Stimulated activated CD4-positive, alpha-beta T cell treated with anti-CD3 and anti-CD28 coated beads, Interleukin-2, amount 100 ng/mL, for 4 hours (primary cell): ENCODE results near the gene TTC28.

Source experiments
- DNase-seq: peaks from one replicate; pipeline ENCODE4 v3.0.0-alpha.2; 2020; ENCODE audit warnings: low read depth

The TTC28 gene

GRCh38 chr22:27986459-27986858 lies 693.2 kb downstream of the TTC28 start:
- no peak for DNase-seq

- DNase-seq, result no peak
These were observed 694.0 kb downstream of the TTC28 start for GRCh38 chr22:27985323-27986275.

- DNase-seq, result no peak
These were observed 694.9 kb downstream of the TTC28 start for GRCh38 chr22:27984723-27985122.

- no peak for DNase-seq
These were observed 695.5 kb downstream of the TTC28 start for GRCh38 chr22:27984001-27984695.

- no peak for DNase-seq
These were observed 696.3 kb downstream of the TTC28 start for GRCh38 chr22:27983361-27983791.

- DNase-seq, result no peak
These were observed 696.9 kb downstream of the TTC28 start for GRCh38 chr22:27982630-27983180.

DNA sequence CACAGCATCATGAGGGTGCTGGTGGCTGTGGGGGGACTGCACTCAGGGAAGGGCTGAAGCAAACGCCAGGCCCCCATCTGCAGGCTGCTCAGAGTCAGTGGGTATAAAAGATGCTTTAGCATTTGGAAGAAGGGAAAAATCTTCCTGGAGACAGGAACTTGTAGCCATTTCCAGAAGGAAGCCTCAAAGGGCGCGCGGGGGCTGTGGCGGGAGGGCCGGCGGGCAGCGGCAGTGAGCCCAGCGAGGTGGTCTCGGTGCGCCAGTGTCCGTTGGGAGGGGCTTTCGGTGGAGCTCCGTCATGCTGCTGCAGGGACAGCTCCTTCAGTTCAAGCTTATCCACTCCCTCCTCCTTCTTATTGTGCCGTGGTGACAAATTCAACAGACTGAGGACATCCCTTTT lies 697.5 kb downstream of the TTC28 start:
- no peak for DNase-seq

DNA sequence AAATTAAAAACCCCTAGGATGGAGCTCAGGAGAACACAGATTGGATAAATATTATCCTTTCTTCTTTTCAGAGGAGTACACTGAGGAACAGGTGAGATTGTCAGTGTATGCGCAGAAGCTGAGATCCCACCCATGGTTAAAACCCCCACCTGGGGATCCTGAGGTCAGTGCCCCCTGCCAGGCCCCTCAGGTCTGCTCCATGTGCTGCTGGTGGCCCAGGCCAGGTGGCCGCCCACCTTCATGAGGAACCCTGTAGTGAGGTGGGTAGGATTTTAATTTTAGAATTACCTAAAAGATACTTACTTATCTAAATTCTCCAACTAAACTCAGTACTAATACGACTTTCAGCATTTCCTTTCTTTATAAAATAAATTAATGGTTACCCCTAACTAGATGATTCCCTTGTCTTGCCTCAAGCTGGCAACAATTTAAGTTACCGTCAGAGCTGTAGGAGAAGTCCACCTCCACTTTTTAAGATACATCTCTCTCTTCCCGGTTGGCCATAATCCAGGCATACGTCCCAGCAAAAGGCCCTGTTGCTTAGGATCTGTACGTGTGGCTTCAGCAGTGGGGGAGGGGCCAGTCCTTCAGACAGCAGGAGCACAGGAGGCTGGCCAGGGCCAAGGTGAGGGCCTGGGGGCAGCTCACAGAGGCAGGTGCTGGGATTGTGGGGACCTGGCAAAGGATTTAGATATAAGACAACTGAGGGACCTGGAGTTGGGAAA lies 699.1 kb downstream of the TTC28 start:
- no peak for DNase-seq

DNA sequence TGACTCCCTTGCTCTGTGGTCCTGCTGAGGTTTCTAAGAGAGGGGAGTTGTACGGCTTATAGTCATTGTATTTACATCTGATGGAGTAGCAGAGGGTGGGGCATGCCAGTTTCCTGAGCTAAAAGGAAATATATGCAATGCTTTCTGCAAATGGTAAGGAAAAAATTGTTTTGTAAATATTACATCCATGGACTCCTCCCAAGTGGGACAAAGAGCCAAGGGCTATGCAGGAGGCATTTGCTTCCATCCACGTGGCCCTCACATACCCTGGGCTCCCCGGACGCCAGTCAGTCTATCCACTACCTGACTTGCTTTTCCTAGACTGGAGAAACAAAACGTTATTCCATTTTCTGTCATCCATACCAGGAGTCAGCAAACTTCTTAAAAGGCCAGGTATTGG lies 700.8 kb downstream of the TTC28 start:
- no peak for DNase-seq

DNA sequence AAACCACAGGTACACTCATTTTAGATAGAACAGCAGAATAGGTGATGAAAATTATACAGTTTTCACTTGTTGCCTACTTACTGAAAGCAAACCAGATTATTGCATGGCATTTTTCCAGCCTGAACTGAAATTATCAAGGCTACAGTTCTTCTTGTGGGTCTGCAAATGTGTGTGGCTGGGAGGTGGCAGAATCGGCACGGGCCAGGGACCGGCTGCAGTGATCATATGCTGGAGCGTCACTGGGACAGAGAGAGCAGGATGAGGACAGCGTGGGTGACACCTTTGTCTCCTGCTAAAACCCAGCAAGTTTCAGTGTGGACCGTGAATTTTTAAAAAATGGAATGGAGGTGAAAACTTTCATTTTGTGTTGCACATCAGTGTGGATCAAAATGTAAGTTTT lies 701.3 kb downstream of the TTC28 start:
- no peak for DNase-seq

DNA sequence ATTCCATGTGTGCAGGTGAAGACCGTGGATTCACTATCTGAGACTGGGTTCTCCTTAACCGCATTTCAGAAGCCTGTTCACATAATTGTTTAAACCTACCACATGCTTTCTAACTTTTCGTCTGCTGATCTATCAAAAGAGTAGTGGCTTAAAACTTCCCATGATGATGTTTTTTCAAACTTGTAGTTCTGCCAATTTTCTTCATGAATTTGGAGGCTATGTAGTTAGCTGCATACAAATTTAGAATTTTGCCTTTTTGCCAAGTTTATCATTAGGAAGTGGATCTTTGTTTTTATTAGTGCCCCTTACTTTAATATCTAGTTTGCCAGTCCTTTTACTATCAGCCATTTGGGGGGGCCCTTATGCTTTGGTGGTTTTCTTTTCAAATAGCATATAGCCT lies 703.1 kb downstream of the TTC28 start:
- DNase-seq, result no peak

DNA sequence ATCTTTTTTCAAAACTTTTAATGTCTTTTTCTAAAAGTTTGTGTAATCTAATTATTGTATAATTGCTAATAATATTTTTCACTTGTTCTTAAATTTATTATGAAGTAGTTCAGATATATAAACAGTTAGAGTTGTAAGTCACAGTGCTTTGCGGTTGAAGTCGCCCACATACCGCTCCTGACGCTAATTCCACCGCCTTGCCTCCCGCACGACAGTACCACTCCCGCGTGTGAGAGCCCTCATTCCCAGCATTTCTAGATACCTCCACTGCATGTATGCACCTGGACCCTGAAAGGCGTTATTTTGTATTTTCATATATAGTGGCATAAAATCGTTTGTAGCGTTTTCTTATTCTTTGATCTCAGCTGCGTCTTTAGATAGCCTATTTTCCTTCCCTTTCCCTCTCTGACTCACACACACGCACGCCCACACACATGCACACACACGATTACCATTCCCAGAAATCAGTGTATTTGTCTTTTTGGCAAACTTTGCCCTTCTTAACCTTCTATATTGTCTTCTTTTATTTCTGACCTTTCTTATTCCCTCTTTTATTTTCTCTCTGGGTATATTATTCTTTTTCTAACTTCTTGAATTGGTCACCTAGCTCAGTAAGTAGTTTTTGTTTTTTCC lies 704.1 kb downstream of the TTC28 start:
- DNase-seq, result no peak

- no peak for DNase-seq
These were observed 705.8 kb downstream of the TTC28 start for GRCh38 chr22:27973846-27974245.

DNA sequence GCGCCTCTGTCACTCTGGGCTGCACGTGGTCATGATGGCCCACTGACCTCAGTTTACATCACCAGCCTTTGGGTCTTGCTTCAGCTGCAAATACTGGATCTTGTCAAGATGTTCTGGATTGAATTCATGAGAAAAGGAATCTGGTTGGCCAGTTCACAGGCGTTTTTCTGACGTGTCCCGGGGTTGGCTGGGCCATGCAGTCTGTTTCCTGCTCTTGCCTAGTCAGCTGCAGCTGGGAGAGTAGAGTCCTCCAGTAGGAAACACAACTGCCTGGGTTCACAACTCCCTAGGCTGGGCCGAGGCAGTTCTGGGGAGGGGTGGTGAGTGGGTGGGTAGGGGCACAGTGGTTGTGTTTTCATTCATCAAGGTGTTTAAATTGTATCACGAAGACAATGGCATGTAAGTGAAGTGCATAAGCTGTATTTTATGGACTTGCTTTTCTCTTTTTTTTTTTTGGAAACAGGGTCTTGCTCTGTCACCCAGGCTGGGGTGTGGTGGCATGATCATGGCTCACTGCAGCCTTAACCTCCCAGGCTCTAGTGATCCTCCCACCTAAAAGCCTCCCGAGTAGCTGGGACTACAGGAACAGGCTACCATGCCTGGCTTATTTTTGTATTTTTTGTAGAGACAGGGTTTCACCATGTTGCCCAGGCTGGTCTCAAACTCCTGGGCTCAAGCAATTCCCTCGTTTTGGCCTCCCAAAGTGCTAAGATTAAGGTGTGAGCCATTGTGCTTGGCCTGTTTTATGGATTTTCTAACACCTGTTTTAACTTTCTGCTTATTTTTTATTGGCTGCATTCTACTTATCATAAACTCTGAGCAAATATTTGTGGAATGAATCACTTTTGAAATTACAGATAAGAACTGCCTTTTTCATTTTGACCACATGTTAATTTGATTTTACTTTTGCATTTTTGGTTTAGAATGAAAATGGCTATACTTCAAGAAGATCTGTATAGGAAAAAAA lies 706.6 kb downstream of the TTC28 start:
- DNase-seq, result no peak

GRCh38 chr22:27971926-27972325 lies 707.7 kb downstream of the TTC28 start:
- no peak for DNase-seq

DNA sequence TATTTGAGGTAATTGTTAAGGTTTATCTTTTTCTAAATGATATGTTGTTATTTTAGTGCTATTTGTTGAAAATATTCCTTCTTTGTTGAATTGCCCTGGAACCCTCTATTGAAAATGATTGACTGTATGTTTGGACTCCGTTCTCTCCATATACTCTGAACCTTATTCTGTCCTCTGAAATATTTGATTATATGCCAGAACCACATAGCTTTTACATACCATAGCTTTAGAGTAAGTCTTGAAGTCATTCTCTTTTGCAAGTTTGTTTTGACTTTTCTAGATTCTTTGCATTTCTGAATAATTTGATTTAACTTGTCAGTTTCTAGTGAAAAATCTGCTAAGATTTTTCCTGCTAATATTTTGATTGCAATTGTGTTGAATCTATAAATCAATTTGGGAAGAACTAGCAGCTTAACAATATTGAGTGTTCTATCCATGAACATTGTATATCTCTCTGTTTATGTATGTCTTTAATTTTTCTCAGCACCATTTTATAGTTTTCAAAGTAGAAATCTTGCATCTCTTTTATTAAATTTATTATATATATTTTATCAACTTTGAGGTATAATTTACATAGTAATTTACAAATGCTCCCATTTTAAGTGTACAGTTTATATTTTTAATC lies 708.9 kb downstream of the TTC28 start:
- DNase-seq, result no peak

DNA sequence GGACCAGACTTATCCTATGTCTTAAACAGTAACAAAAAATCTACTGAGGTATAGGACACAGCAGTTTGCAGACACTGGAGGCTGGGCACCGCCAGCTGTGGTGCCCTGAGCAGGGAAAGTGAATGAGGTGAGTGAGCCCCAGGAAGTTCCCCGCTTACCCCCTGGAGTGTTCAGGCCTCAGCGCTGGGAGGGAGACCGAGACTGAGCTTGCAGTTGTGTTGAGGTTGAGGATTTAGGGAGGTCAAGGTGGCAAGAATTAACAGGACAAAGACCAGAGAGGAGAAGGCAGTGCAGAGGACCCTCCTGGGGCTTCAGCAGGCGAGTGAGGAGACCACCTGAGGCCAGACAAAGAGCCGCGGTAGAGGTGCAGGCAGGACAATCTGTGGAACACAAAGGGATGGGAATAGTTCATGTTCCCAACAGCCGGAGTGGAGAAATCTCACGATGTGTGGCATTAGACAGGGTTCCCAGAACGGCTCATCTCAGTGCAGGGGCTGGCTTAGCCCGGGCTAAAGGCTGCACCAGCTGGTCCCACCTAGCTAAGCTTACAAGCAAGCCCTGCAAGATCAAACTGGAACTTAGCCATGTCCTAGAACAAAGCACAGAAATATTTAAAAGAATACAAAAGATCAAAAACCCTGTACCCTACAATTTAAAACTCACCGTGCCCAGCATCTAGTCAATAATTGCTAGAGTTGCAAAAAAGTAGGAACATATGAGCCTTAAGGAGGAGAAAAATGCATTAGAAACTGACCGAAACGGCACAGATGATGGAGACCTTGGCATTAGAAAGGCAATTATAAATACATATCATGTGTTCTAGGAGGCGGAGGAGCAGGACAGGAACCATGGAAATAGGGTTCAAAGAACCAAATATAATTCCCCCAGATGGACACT lies 713.2 kb downstream of the TTC28 start:
- no peak for DNase-seq

GRCh38 chr22:27962268-27963044 lies 717.2 kb downstream of the TTC28 start:
- DNase-seq, result no peak
